Panc1 (cell line): ENCODE results near the gene SLC8A1.

Experiments
- CTCF ChIP-seq: fragments of 450-650 bp; IDR thresholded peaks from 2 replicates; pipeline ENCODE4 v1.5.1; 2017; ENCODE audit warnings: mild to moderate bottlenecking
- POLR2AphosphoS5 ChIP-seq: IDR thresholded peaks from 2 replicates; pipeline ENCODE4 v1.6.1; 2012; ENCODE audit warnings: mild to moderate bottlenecking, low read depth, low read length, moderate library complexity
- SIN3A ChIP-seq: IDR thresholded peaks from 2 replicates; pipeline ENCODE4 v1.6.1; 2012; ENCODE audit warnings: low read depth, mild to moderate bottlenecking, low read length, moderate library complexity, borderline replicate concordance; ENCODE audit not compliant: insufficient read depth
- TCF7L2 ChIP-seq: IDR thresholded peaks from 2 replicates; pipeline ENCODE4 v1.6.1; 2011; ENCODE audit warnings: mild to moderate bottlenecking, low read depth, low read length, inconsistent platforms
- TF ChIP-seq, protein P1 (sequence below), 2 experiments: IDR thresholded peaks; 2 replicates each; pipeline ENCODE4 v1.6.1; 2011 to 2012; ENCODE audit warnings: low read depth in 2 of 2, control low read depth in 1 of 2, low read length in 1 of 2, mild to moderate bottlenecking in 1 of 2, moderate library complexity in 1 of 2; ENCODE audit not compliant: insufficient read depth in 1 of 2

DNA sequence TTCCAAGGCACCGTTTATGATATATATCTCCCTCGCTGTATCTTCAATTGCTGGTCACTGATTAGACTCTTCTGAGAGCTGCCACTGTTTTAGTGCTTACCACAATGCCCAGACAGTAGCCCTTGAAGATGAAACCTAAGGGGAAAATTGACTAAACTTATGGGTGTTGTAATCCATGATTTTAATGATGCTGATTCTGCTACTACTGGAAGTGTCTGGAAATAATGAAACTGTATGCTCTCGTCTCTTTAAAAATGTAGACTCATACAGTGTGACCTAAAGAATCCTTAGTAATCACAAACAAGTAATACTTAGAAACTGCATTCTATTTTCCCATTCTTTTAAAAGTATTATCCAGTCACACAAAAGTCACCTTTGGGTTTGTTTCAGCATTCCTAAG lies 5.5 kb upstream of the SLC8A1 start:
- TF ChIP-seq CTCF = no peak
- TF ChIP-seq SIN3A = no peak
- TF ChIP-seq, protein P1, sequence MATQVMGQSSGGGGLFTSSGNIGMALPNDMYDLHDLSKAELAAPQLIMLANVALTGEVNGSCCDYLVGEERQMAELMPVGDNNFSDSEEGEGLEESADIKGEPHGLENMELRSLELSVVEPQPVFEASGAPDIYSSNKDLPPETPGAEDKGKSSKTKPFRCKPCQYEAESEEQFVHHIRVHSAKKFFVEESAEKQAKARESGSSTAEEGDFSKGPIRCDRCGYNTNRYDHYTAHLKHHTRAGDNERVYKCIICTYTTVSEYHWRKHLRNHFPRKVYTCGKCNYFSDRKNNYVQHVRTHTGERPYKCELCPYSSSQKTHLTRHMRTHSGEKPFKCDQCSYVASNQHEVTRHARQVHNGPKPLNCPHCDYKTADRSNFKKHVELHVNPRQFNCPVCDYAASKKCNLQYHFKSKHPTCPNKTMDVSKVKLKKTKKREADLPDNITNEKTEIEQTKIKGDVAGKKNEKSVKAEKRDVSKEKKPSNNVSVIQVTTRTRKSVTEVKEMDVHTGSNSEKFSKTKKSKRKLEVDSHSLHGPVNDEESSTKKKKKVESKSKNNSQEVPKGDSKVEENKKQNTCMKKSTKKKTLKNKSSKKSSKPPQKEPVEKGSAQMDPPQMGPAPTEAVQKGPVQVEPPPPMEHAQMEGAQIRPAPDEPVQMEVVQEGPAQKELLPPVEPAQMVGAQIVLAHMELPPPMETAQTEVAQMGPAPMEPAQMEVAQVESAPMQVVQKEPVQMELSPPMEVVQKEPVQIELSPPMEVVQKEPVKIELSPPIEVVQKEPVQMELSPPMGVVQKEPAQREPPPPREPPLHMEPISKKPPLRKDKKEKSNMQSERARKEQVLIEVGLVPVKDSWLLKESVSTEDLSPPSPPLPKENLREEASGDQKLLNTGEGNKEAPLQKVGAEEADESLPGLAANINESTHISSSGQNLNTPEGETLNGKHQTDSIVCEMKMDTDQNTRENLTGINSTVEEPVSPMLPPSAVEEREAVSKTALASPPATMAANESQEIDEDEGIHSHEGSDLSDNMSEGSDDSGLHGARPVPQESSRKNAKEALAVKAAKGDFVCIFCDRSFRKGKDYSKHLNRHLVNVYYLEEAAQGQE (IDR thresholded peaks at IDR 0.05; ENCODE audit: insufficient read depth in 1 of 2, low read depth in 2 of 2, low read length in 1 of 2) = no peak
- TF ChIP-seq TCF7L2 = no peak
- TF ChIP-seq POLR2AphosphoS5 = no peak
